Stomach (tissue), 8 donors: ENCODE measurements around the gene TEX261. TPM values are rescaled to one million over a fixed set of nuclear protein-coding genes. Genes with fewer than 3 reads are reported as not detected.

Experiments used
- polyA plus RNA-seq, 3 donors: library from polyadenylated mRNA; stranded (reverse); fragments of 200-250 nt; gene quantifications; one replicate each; pipeline ENCODE4 v1.2.3, GENCODE V29; 2013
- small RNA-seq, 4 donors: library from RNA; depleted of rRNA; stranded (forward); fragments of <200 nt; gene quantifications; one replicate each; pipeline ENCODE3, GENCODE V24; 2016
- total RNA-seq, 5 donors: library from RNA; depleted of rRNA; stranded (reverse); fragments of >200 nt; gene quantifications; one replicate each; pipeline versions ENCODE4 v1.1.0 to v1.2.3, GENCODE V29; 2014 to 2016
- donor health status: healthy with polysubstance abuse.
- donor health status: Bipolar disorder and iron deficiency.
- donor health status: healthy.

Gene TEX261
- total and polyA plus RNA-seq, 8 donors: 5.2 to 39.1 (median 17.5) TPM

Small RNA genes lying within 50 kb of the gene (small RNA-seq; reads per million reads assigned to genes)
- gene RN7SL160P: 0 reads per million in 4 donors

Other genes with a start within 250 kb of the TEX261 start
- 1 to 10 TPM in 3 of 5 donors, under 1 TPM in 1, not detected in 1; 0.87 to 5.5 (median 2.3) TPM for gene ADD2, start 226.7 kb downstream of the TEX261 start, total RNA-seq
- gene ADD2, start 226.7 kb downstream of the TEX261 start, polyA plus RNA-seq: under 1 TPM in 2 of 3 donors, not detected in 1; 0.12 to 0.13 TPM
- not detected for gene FIGLA, start 204.2 kb downstream of the TEX261 start, total RNA-seq
- gene FIGLA, start 204.2 kb downstream of the TEX261 start, polyA plus RNA-seq: under 1 TPM in 1 of 3 donors, not detected in 2; 0.75 TPM
- gene CLEC4F, start 174.3 kb downstream of the TEX261 start, total RNA-seq: under 1 TPM in 1 of 5 donors, not detected in 4; 0.37 TPM
- gene CLEC4F, start 174.3 kb downstream of the TEX261 start, polyA plus RNA-seq: under 1 TPM in 1 of 3 donors, not detected in 2; 0.13 TPM
- not detected for gene CD207, start 159.1 kb downstream of the TEX261 start, total RNA-seq
- gene CD207, start 159.1 kb downstream of the TEX261 start, polyA plus RNA-seq: 1 to 10 TPM in 1 of 3 donors, under 1 TPM in 1, not detected in 1; 0.46 to 1.4 TPM
- gene VAX2, start 94.3 kb downstream of the TEX261 start, total RNA-seq: 1 to 10 TPM in 1 of 5 donors, not detected in 4; 1.2 TPM
- under 1 TPM in 2 of 3 donors, not detected in 1; 0.23 to 0.25 TPM for gene VAX2, start 94.3 kb downstream of the TEX261 start, polyA plus RNA-seq
- under 1 TPM in 1 of 5 donors, not detected in 4; 0.55 TPM for gene ATP6V1B1, start 59.0 kb downstream of the TEX261 start, total RNA-seq
- gene ATP6V1B1, start 59.0 kb downstream of the TEX261 start, polyA plus RNA-seq: under 1 TPM in 1 of 3 donors, not detected in 2; 0.35 TPM
- under 1 TPM in 1 of 5 donors, not detected in 4; 0.45 TPM for gene ANKRD53, start 16.2 kb downstream of the TEX261 start, total RNA-seq
- gene ANKRD53, start 16.2 kb downstream of the TEX261 start, polyA plus RNA-seq: 1 to 10 TPM in 2 of 3 donors, under 1 TPM in 1; 0.88 to 2.3 (median 1.3) TPM
- gene NAGK, start 73.8 kb upstream of the TEX261 start, total RNA-seq: 100 to 1,000 TPM in 1 of 5 donors, 10 to 100 TPM in 4; 25.9 to 112 (median 62.4) TPM
- 100 to 1,000 TPM in 2 of 3 donors, 10 to 100 TPM in 1; 93.8 to 124 (median 117) TPM for gene NAGK, start 73.8 kb upstream of the TEX261 start, polyA plus RNA-seq
- gene MCEE, start 135.4 kb upstream of the TEX261 start, total RNA-seq: 10 to 100 TPM in 2 of 5 donors, 1 to 10 TPM in 2, not detected in 1; 4.0 to 25.1 (median 15.8) TPM
- gene MCEE, start 135.4 kb upstream of the TEX261 start, polyA plus RNA-seq: 10 to 100 TPM; 31.2 to 53.6 (median 32.2) TPM
- 10 to 100 TPM; 16.2 to 30.6 (median 23.3) TPM for gene MPHOSPH10, start 135.8 kb upstream of the TEX261 start, total RNA-seq
- 10 to 100 TPM; 17.9 to 25.1 (median 22.8) TPM for gene MPHOSPH10, start 135.8 kb upstream of the TEX261 start, polyA plus RNA-seq
- 10 to 100 TPM in 1 of 5 donors, 1 to 10 TPM in 4; 4.9 to 14.1 (median 6.4) TPM for gene PAIP2B, start 232.2 kb upstream of the TEX261 start, total RNA-seq
- 10 to 100 TPM in 2 of 3 donors, 1 to 10 TPM in 1; 5.4 to 12.1 (median 11.3) TPM for gene PAIP2B, start 232.2 kb upstream of the TEX261 start, polyA plus RNA-seq